Endothelial cell of umbilical vein (primary cell): ENCODE measurements around the gene SYNPO2L. TPM values are rescaled to one million over a fixed set of nuclear protein-coding genes. Genes with fewer than 3 reads are reported as not detected.

ENCODE experiments used
- BruUV-seq: library from RNA; stranded (reverse); fragments of 400-500 nt; replicated peaks from 2 replicates; lab custom pipeline; 2021; lab: Mats Ljungman, UMichigan
- CTCF ChIA-PET: fragments of 300-600, 350-600 bp; sonication (Branson Sonifier 250); formaldehyde crosslinking; loops from one replicate; lab custom pipeline; 2021; ENCODE audit warnings: antibody characterized with exemption, inconsistent platforms; lab: Charles Lee
- POLR2A ChIA-PET: fragments of 300-600, 350-600 bp; sonication (Branson Sonifier 250); formaldehyde crosslinking; loops from one replicate; lab custom pipeline; 2021; ENCODE audit warnings: antibody characterized with exemption, inconsistent platforms; lab: Charles Lee
- DNase-seq: peaks from one replicate; pipeline ENCODE4 v3.0.0-alpha.2; 2011; ENCODE audit warnings: low read depth, low spot score
- FAIRE-seq: peaks from 2 replicates; lab custom pipeline; 2011; peaks lifted over from hg19 to GRCh38; lab: Jason Lieb, UNC
- H2AFZ ChIP-seq: 2 replicates; pipeline ENCODE4 v1.6.0; 2012; ENCODE audit warnings: low read depth, low read length, control low read depth, inconsistent platforms
- H3K27ac ChIP-seq: 2 replicates; pipeline ENCODE4 v1.5.1; 2011; ENCODE audit warnings: low read depth, mild to moderate bottlenecking, control low read depth, low read length, moderate library complexity; ENCODE audit not compliant: insufficient read depth
- H3K27me3 ChIP-seq, 2 experiments: 2 replicates each; pipeline versions ENCODE4 v1.6.0 to v1.6.1; 2011; ENCODE audit warnings: low read length in 2 of 2, mixed read lengths in 1 of 2; ENCODE audit not compliant: control insufficient read depth in 2 of 2, insufficient read depth in 2 of 2
- H3K36me3 ChIP-seq, 2 experiments: 2 replicates in 1 of 2; 3 replicates in 1 of 2; pipeline ENCODE4 v1.5.1; 2011; ENCODE audit warnings: low read length in 2 of 2, mild to moderate bottlenecking in 1 of 2, moderate library complexity in 1 of 2; ENCODE audit not compliant: control insufficient read depth in 2 of 2, insufficient read depth in 2 of 2; ENCODE audit errors: extremely low read depth in 1 of 2
- H3K4me1 ChIP-seq: 3 replicates; pipeline ENCODE4 v1.5.1; 2011; ENCODE audit warnings: mild to moderate bottlenecking, low read length; ENCODE audit not compliant: control insufficient read depth, insufficient read depth; ENCODE audit errors: extremely low read depth
- H3K4me2 ChIP-seq: 2 replicates; pipeline ENCODE4 v1.6.1; 2011; ENCODE audit warnings: low read length, control low read depth, mixed read lengths; ENCODE audit not compliant: insufficient read depth
- H3K4me3 ChIP-seq, 3 experiments: fragments of 200-600 bp in 1 of 3; sonication (generic), shearing (Covaris generic) in 1 of 3; replicated peaks in 1 of 3; 2 replicates each; pipeline ENCODE4 v1.5.1; 2011 to 2016; ENCODE audit warnings: control low read depth in 3 of 3, low read length in 3 of 3, mild to moderate bottlenecking in 2 of 3, inconsistent platforms in 1 of 3, low read depth in 1 of 3, moderate library complexity in 1 of 3; ENCODE audit not compliant: insufficient read depth in 1 of 3
- H3K79me2 ChIP-seq: 2 replicates; pipeline ENCODE4 v1.6.0; 2012; ENCODE audit warnings: low read length, inconsistent platforms; ENCODE audit not compliant: control insufficient read depth, insufficient read depth
- H3K9ac ChIP-seq: replicated peaks from 2 replicates; pipeline ENCODE3; 2011; ENCODE audit warnings: low read length, control low read depth; ENCODE audit not compliant: insufficient read depth; ENCODE audit errors: extremely low read depth
- H3K9me1 ChIP-seq: replicated peaks from 3 replicates; pipeline ENCODE4 v1.6.0; 2011; ENCODE audit warnings: mild to moderate bottlenecking, low read length; ENCODE audit not compliant: control insufficient read depth, insufficient read depth; ENCODE audit errors: extremely low read depth
- H3K9me3 ChIP-seq: replicated peaks from 2 replicates; pipeline ENCODE4 v1.5.1; 2012; ENCODE audit warnings: low read length, inconsistent platforms; ENCODE audit not compliant: control insufficient read depth, insufficient read depth
- H4K20me1 ChIP-seq: replicated peaks from 2 replicates; pipeline ENCODE3; 2011; ENCODE audit warnings: mild to moderate bottlenecking, low read length; ENCODE audit not compliant: control insufficient read depth, insufficient read depth; ENCODE audit errors: extremely low read depth
- FOS ChIP-seq: IDR thresholded peaks from 2 replicates; pipeline ENCODE4 v1.6.1; 2011; ENCODE audit warnings: mild to moderate bottlenecking, low read length, moderate library complexity, borderline replicate concordance; ENCODE audit not compliant: insufficient read depth
- MYC ChIP-seq: IDR thresholded peaks from one replicate; pipeline ENCODE4 v1.6.1; 2011; ENCODE audit warnings: mild to moderate bottlenecking, low read depth, low read length
- dilution Hi-C: fragments of 300-500 bp; cut with MboI; formaldehyde crosslinking; loops from one replicate; pipeline ENCODE4 v1.15.0; 2019; ENCODE audit warnings: low sequenced_read_pairs; ENCODE audit not compliant: extremely low pct_ligation_motif_present
- intact Hi-C: fragments of 100-400 bp; cut with micrococcal nuclease; formaldehyde crosslinking; loops from one replicate; pipeline ENCODE4 v1.10.0; 2022
- polyA plus RNA-seq, 4 experiments: library from polyadenylated mRNA; depleted of rRNA in 3 of 4; stranded (reverse) in 3 of 4; unstranded in 1 of 4; fragments of >200 nt; gene quantifications; 2 replicates each; pipeline versions ENCODE4 v1.2.1 to v1.2.3, GENCODE V29; 2011 to 2012; ENCODE audit warnings: missing spikeins in 1 of 4
- total RNA-seq: library from RNA; stranded (reverse); gene quantifications from 2 replicates; pipeline ENCODE4 v1.2.3, GENCODE V29; 2021
- TF ChIP-seq, protein P1 (sequence below), 2 donors: IDR thresholded peaks; 1 replicate in 1 of 2; 2 replicates in 1 of 2; pipeline ENCODE4 v1.5.1; 2011; ENCODE audit warnings: low read length in 2 of 2, mild to moderate bottlenecking in 2 of 2, moderate library complexity in 2 of 2, control low read depth in 1 of 2, inconsistent platforms in 1 of 2, low read depth in 1 of 2; ENCODE audit not compliant: insufficient read depth in 1 of 2; ENCODE audit errors: extremely low read depth in 1 of 2

The SYNPO2L gene
- total and polyA plus RNA-seq, 2 donors (not counting 3 experiments of a cell fraction or from before 2014, with no cell fraction given) = not detected

DNA sequence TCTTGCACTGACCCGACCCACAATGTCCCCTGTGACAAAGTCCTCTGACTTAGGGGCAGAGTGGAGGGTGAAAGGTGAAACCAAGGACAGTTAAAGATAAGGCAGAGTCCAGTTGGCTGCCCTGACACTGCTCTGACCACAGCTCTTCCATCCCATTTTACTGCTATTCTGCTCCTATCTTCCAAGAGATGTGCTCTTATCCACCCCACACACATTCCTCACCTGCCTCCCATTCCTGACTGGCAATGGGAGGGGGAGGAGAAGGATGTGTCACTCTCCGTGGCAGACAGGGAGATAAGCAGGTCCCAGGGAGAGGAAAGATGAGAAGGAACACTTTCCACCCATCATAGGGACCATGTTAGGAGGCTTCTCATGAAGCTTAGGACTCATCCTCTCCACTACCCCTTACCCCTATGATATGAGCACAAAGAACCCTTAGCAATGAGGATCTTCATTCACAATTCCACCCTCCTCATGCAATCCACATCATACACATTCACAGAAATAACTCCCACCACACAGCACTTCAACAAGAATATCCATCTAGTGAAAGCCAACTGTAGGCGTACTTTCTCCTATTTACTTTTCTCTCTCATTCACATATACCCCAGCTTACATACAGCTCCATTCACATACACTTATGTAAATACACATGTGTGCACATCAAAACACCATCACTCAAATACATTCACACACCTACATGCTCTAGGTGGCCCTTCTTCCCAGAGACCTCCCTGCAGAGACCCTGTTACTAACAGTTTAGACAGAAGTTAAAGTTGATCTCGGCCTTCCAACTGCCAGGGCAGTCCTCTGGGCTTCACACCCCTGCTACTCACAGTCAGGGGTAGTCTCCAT is 6.6 kb downstream of the SYNPO2L start:
- Histone ChIP-seq H3K27ac (no peak overlapping the region), H3K4me1 (peaks cover 2% of the 10 kb centered on the region), H4K20me1 (no peaks in the 10 kb centered on the region), H3K9me1 (no peaks in the 10 kb centered on the region), H3K79me2 (no peaks in the 10 kb centered on the region), H3K4me3 (no peak overlapping the region), H3K9ac (no peak overlapping the region), H3K36me3 (no peaks in the 10 kb centered on the region), H3K27me3 (peaks cover 0 to 8% of the 10 kb centered on the region in 2 experiments), H2AFZ (no peak overlapping the region), H3K9me3 (no peaks in the 10 kb centered on the region), H3K4me2 (no peak overlapping the region)
- BruUV-seq = no TSS peak
- TF ChIP-seq MYC = no peak
- TF ChIP-seq FOS = no peak
- TF ChIP-seq, protein P1, sequence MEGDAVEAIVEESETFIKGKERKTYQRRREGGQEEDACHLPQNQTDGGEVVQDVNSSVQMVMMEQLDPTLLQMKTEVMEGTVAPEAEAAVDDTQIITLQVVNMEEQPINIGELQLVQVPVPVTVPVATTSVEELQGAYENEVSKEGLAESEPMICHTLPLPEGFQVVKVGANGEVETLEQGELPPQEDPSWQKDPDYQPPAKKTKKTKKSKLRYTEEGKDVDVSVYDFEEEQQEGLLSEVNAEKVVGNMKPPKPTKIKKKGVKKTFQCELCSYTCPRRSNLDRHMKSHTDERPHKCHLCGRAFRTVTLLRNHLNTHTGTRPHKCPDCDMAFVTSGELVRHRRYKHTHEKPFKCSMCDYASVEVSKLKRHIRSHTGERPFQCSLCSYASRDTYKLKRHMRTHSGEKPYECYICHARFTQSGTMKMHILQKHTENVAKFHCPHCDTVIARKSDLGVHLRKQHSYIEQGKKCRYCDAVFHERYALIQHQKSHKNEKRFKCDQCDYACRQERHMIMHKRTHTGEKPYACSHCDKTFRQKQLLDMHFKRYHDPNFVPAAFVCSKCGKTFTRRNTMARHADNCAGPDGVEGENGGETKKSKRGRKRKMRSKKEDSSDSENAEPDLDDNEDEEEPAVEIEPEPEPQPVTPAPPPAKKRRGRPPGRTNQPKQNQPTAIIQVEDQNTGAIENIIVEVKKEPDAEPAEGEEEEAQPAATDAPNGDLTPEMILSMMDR (IDR thresholded peaks at IDR 0.05; ENCODE audit: extremely low read depth in 1 of 2, insufficient read depth in 1 of 2, low read depth in 1 of 2, low read length in 2 of 2) = no peak
- POLR2A ChIA-PET = no interaction called here
- FAIRE-seq (no peak), DNase-seq (no peak)
- CTCF ChIA-PET = interaction anchor here (1.5 to 1.9 kb wide), 3 partner anchors 11 to 386 kb away, joined by 5 to 6 read pairs (median 5); no protein-coding TSS in a partner anchor
- dilution Hi-C loops (no loop called here), intact Hi-C loops (no loop called here)
